ENCODE results near the gene SLC8A2. TPM values are rescaled to one million over a fixed set of nuclear protein-coding genes. Genes with fewer than 3 reads are reported as not detected.

SLC8A2 gene
- total and polyA plus RNA-seq, 2 of the 8 experiments (the other 6 are each of a cell fraction or from before 2014, with no cell fraction given): 7.3 to 12.4 TPM

DNA sequence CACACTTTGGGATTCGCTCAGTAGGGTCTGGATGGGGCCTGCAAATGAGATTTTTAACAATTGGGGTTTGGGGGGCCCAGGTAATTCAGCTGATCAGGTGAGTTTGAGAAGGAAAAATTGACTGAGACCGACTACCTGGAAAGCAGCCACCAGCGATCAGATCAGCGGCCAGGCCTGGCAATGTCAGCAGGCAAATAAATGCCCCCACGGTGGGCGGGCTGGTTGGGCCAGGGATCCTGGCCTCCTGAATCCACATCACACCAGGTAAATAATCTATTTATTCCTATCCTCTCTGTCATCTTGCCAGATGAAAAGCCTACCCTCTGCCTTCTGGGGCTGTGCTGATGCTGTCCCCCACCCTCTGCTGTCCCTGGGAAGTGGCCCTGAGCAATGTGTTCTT is 33.8 kb upstream of the SLC8A2 start:
- Histone ChIP-seq H3K79me1 (ENCODE audit: low read depth, low read length) (peaks cover 21% of the 10 kb centered on the region), H3K56ac (replicated peaks; ENCODE audit: insufficient read length, low read depth, low read length) (no peak overlapping the region), H3K23ac (ENCODE audit: insufficient read length) (no peak overlapping the region), H2BK12ac (ENCODE audit: low read depth, low read length) (no peak overlapping the region), H3K4me1 (replicated peaks in 1 of 4; ENCODE audit: control insufficient read depth in 3 of 4, insufficient read depth in 4 of 4, low read length in 3 of 4) (peaks cover 0 to 8% (median 2%) of the 10 kb centered on the region in 4 experiments; a peak in 5 of 7 replicates), H3K79me2 (ENCODE audit: control insufficient read depth in 1 of 2, insufficient read depth in 2 of 2, low read length in 2 of 2) (peaks cover 3 to 44% of the 10 kb centered on the region in 2 experiments; a peak in 2 of 4 replicates), H3K4me3 (ENCODE audit: extremely low read depth in 1 of 4, insufficient read depth in 2 of 4, low read depth in 3 of 4, low read length in 4 of 4) (no peak overlapping the region), H2AK5ac (ENCODE audit: low read depth, low read length) (no peak overlapping the region), H3K36me3 (ENCODE audit: control insufficient read depth in 2 of 4, insufficient read depth in 4 of 4, low read length in 3 of 4) (no peaks in the 10 kb centered on the region), H4K91ac (replicated peaks; ENCODE audit: insufficient read length, low read length) (no peak overlapping the region), H3K9me3 (ENCODE audit: insufficient read depth in 2 of 2, low read depth in 1 of 2, low read length in 1 of 2) (no peaks in the 10 kb centered on the region), H3K9ac (replicated peaks in 1 of 4; ENCODE audit: extremely low read depth in 1 of 4, low read depth in 3 of 4, low read length in 3 of 4) (no peak overlapping the region), H2AFZ (ENCODE audit: low read length) (no peak overlapping the region), H3K4me2 (ENCODE audit: insufficient read depth in 1 of 2, low read depth in 2 of 2, low read length in 2 of 2) (no peak overlapping the region), H4K20me1 (replicated peaks in 1 of 2; ENCODE audit: control insufficient read depth in 1 of 2, insufficient read depth in 2 of 2, low read length in 2 of 2) (peaks cover under 1 to 6% of the 10 kb centered on the region in 2 experiments), H3K14ac (ENCODE audit: insufficient read length) (no peak overlapping the region), H3K27ac (ENCODE audit: low read depth, low read length) (no peak overlapping the region), H3K27me3 (replicated peaks in 1 of 4; ENCODE audit: control insufficient read depth in 3 of 4, extremely low read depth in 1 of 4, insufficient read depth in 3 of 4, low read length in 3 of 4) (no peaks in the 10 kb centered on the region), H3K18ac (ENCODE audit: extremely low read depth, low read length) (no peak overlapping the region), H2BK15ac (ENCODE audit: low read length) (no peak overlapping the region), H4K5ac (ENCODE audit: insufficient read length, low read depth, low read length) (no peak overlapping the region), H2BK5ac (ENCODE audit: low read depth, low read length) (no peak overlapping the region), H2BK120ac (replicated peaks; ENCODE audit: low read depth, low read length) (no peak overlapping the region), H3K4ac (replicated peaks; ENCODE audit: insufficient read length, low read depth, low read length) (no peak overlapping the region), H4K8ac (ENCODE audit: extremely low read depth, insufficient read depth, low read length) (no peak overlapping the region), H2BK20ac (ENCODE audit: low read length) (no peak overlapping the region), H3K23me2 (ENCODE audit: low read depth, low read length) (no peaks in the 10 kb centered on the region)
- CTCF ChIA-PET (ENCODE audit: partially characterized antibody): interaction anchor here (0.6 kb wide), 1 partner anchor 22 kb away, joined by 3 read pairs; the partner anchor contains the start of gene KPTN
- POLR2A ChIA-PET (ENCODE audit: partially characterized antibody): interaction anchor here (5.0 kb wide), 1 partner anchor 21 kb away, joined by 17 read pairs; the partner anchor contains the start of gene KPTN
- FAIRE-seq: no peak
- 94% methylated on average over 6 of the region's 6 CpGs; no CpG with 5 or more reads in 1 of the 2 experiments for WGBS, 2 experiments (ENCODE audit: extremely low coverage in 1 of 2, insufficient coverage in 1 of 2, insufficient read length in 1 of 2, insufficient replicate concordance in 2 of 2, low coverage in 1 of 2, low lambda C conversion rate in 2 of 2, missing lambda C conversion rate in 1 of 2)
- no peak for DNase-seq (ENCODE audit: low read depth in 1 of 2, low spot score in 2 of 2)
- no peak for TF ChIP-seq CBX5 (IDR thresholded peaks at IDR 0.05; ENCODE audit: low read depth, low read length)
- no peak for TF ChIP-seq SP1 (IDR thresholded peaks at IDR 0.05; ENCODE audit: low read depth, low read length)
- no peak for TF ChIP-seq NANOG (IDR thresholded peaks at IDR 0.05; ENCODE audit: insufficient read depth, low read depth, low read length, poor library complexity, severe bottlenecking)
- TF ChIP-seq BRCA1 (IDR thresholded peaks at IDR 0.05; ENCODE audit: low read depth, low read length): no peak
- no peak for TF ChIP-seq SP4 (IDR thresholded peaks at IDR 0.05; ENCODE audit: low read length)
- TF ChIP-seq EZH2 (IDR thresholded peaks at IDR 0.05; ENCODE audit: low read depth, low read length, severe bottlenecking): no peak
- TF ChIP-seq EP300 (IDR thresholded peaks at IDR 0.05; ENCODE audit: borderline replicate concordance in 1 of 2, low read depth in 2 of 2, low read length in 2 of 2): no peak
- no peak for TF ChIP-seq ZNF274 (IDR thresholded peaks at IDR 0.05; ENCODE audit: borderline replicate concordance, extremely low read depth, low read length)
- no peak for TF ChIP-seq BCL11A (IDR thresholded peaks at IDR 0.05; ENCODE audit: low read depth in 2 of 2, low read length in 2 of 2)
- TF ChIP-seq RAD21 (IDR thresholded peaks at IDR 0.05 in 1 of 2, conservative IDR thresholded peaks at IDR 0.05 in 1 of 2; ENCODE audit: low read depth in 2 of 2, low read length in 2 of 2): no peak
